GM12875 (cell line): ENCODE measurements around the gene EPB42.
"Not testable (repeated sequence)": the region's sequence is repeated elsewhere in the genome, so short reads cannot be mapped to it uniquely, and the experiment has no call there.

Experiments
- H3K4me3 ChIP-seq: one replicate; pipeline ENCODE4 v1.5.1; 2011; ENCODE audit warnings: low read depth, low read length, control low read depth
- TF ChIP-seq, protein P1 (sequence below): IDR thresholded peaks from 2 replicates; pipeline ENCODE4 v1.5.1; 2011; ENCODE audit warnings: low read depth, mild to moderate bottlenecking, control low read depth, inconsistent platforms, low read length, moderate library complexity, borderline replicate concordance; ENCODE audit not compliant: insufficient read depth

Gene EPB42

DNA sequence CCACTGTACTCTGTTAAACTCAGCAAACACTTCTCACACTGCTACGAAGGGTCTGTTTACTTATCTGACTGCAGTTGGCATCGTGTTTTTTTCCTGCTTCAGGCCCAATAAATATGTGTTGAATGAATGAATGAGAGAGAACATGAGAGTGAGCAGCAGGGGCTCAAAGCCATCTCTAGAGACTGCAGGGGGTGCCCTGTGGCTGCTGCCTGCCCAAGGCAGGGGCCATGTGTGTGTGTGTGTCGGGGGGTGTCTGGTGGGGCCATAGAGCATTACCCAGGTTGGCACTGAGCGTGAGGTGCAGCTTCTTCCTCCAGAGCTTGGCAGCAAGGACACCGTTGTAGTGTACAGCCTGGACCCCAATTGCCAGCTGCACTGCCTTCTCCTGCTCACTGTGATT lies 14.8 kb downstream of the EPB42 start:
- H3K4me3 ChIP-seq: no peak overlapping the region

DNA sequence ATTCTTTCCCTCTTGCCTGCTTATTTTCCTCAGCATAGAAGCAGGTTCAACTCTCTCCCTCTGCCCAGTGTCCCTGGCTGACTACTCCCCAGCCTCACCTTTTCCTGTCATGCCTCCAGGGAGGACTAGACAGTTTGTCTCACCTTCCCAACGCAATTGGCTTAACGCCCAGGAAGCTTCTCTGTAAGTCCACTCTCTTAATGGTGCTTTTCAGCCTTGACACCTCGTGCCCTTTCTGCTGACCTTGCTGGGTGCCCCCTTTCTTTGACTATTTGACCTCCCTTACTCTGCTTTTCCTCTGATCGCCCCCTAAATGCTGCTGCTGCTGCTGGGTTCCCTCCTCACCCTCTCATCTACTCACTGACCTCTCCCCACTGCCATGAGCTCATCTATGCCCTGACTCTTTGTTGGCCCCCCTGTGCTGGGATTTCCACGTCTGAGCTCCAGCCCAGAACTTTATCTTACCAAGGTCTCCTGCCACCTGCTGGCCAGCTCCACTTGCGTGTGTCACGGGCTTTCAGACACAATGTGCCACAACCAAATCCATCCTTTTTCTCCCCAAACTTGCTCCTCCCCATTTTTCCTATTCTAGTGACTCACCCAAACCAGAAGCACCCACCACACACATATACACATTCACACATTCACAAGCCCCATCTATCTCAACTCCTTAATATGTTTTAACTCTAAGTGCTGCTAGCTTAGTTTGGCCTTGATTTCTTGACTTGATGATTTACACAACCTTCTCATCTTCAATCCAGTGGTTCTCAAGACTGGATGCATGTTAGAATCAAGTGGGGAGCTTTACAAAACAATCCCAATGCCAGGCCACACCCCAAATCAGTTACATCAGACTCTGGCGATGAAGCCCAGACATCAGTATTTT lies 16.6 kb downstream of the EPB42 start:
- TF ChIP-seq, protein P1, sequence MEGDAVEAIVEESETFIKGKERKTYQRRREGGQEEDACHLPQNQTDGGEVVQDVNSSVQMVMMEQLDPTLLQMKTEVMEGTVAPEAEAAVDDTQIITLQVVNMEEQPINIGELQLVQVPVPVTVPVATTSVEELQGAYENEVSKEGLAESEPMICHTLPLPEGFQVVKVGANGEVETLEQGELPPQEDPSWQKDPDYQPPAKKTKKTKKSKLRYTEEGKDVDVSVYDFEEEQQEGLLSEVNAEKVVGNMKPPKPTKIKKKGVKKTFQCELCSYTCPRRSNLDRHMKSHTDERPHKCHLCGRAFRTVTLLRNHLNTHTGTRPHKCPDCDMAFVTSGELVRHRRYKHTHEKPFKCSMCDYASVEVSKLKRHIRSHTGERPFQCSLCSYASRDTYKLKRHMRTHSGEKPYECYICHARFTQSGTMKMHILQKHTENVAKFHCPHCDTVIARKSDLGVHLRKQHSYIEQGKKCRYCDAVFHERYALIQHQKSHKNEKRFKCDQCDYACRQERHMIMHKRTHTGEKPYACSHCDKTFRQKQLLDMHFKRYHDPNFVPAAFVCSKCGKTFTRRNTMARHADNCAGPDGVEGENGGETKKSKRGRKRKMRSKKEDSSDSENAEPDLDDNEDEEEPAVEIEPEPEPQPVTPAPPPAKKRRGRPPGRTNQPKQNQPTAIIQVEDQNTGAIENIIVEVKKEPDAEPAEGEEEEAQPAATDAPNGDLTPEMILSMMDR: peak; percentile 74

More for the DNA sequence above, 14.8 kb downstream of the EPB42 start:
- TF ChIP-seq, protein P1: no peak

DNA sequence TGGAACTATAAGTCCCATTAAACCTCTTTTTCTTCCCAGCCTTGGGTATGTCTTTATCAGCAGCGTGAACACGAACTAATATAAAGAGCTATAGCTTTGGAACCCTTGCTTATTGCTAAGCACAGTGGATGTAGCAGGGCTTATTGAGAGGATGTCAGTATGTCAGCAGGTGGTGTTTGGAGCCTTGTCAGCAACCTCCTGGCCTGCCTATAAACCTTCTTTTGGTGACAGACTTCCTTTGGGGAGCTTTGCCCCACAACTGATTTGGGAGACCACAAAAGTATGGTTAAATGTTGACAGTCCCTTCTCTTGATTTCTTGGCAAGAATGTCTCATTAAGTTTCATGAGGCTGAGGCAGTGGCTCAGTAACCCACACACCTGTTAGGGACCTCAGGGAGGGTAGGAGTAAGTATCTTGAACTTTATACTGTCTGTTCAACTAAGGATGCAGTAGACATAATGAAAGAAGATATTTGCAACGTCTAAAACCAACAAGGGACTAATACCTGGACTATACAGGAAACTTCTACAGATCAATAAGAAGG lies 20.8 kb downstream of the EPB42 start:
- no peak overlapping the region for H3K4me3 ChIP-seq
- TF ChIP-seq, protein P1: no peak

More for the DNA sequence above, 16.6 kb downstream of the EPB42 start:
- no peak overlapping the region for H3K4me3 ChIP-seq

DNA sequence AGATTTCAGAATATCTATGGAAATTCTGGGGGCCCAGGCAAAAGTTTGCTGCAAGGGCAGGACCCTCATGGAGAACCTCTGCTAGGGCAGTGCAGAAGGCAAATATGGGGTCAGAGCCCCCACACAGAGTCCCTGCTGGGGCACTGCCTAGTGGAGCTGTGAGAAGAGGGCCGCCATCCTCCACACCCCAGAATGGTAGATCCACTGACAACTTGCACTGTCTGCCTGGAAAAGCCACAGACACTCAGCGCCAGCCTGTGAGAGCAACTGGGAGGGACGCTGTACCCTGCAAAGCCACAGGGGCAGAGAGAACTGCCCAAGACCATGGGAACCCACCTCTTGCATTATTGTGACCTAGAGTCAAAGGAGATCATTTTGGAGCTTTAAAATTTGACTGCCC lies 21.8 kb downstream of the EPB42 start:
- TF ChIP-seq, protein P1: no peak
- H3K4me3 ChIP-seq: no peak overlapping the region

DNA sequence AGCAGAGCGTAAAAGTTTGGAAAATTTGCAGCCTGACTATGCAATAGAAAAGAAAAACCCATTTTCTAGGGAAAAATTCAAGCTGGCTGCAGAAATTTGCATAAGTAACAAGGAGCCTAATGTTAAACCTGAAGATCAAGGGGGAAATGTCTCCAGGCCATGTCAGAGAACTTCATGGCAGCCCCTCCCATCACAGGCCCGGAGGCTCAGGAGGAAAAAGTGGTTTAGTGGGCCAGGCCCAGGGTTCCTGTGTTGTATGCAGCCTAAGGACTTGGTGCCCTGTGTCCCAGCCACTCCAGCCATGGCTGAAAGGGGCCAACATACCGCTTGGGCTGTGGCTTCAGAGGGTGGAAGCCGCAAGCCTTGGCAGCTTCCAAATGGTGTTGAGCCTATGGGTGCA lies 22.3 kb downstream of the EPB42 start:
- H3K4me3 ChIP-seq: not testable (repeated sequence)

DNA sequence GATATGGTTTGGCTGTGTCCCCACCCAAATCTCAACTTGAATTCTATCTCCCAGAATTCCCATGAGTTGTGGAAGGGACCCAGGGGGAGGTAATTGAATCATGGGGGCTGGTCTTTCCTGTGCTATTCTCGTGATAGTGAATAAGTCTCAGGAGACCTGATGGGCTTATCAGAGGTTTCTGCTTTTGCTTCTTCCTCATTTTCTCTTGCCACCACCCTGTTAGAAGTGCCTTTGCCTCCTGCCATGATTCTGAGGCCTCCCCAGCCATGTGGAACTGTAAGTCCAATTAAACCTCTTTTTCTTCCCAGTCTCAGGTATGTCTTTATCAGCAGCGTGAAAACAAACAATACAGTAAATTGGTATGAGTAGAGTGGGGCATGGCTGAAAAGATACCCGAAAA lies 23.0 kb downstream of the EPB42 start:
- H3K4me3 ChIP-seq: not testable (repeated sequence)

DNA sequence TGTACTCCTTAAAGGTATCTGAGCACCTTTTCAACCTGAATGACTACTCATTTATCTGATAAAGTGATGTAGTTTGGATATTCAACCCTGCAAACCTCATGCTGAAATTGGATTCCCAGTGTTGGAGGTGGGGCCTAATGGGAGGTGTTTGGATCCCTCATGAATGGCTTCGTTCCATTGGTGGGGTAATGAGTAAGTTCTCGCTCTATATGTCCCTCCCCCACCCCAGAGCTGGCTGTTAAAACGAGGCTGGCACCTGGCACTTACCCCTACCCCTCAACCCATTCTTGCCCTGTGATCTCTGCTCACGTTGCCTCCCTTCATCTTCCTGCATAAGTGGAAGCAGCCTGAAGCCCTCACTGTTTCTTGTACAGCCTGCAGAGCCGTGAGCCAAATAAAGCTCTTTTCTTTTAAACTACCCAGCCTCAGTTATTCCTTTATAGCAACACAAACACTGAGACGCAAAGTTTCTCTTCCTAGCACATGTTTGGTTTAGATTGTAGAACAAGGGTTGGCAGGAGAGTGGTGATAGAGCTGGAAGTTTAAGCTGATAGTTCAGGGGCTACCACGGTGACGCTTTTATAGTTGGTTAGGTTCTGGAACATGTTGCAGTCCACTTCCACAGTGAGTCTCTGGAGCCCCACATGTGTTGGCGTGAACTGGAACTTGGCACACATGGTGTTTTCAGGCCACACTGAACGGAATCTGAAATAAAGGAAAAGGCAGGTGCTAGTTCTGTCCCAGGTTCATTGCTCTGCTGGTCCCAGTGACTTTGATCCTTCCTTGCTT lies 23.9 kb downstream of the EPB42 start:
- TF ChIP-seq, protein P1: no peak
- H3K4me3 ChIP-seq: no peak overlapping the region

DNA sequence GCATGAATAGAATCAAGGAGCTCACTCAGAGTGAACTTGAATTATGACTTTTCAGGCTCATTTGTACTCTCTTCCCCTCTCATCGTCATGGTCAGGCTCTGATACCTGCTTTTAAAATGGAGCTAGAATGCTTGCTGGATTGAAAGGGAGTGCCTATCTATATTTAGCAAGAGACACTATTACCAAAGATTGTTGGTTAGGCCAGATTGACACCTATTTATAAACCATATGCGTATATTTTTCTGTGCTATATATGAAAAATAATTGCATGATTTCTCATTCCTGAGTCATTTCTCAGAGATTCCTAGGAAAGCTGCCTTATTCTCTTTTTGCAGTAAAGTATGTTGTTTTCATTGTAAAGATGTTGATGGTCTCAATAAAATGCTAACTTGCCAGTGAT lies 26.0 kb downstream of the EPB42 start:
- H3K4me3 ChIP-seq: no peak overlapping the region
- TF ChIP-seq, protein P1: no peak
